DMS 273 (cell line): ENCODE measurements around the gene ZCCHC7.
"Not testable (repeated sequence)": the region's sequence is repeated elsewhere in the genome, so short reads cannot be mapped to it uniquely, and the experiment has no call there.

Source experiments
- DNase-seq: peaks from one replicate; lab custom pipeline; 2025; ENCODE audit not compliant: unreplicated experiment; lab: John Stamatoyannopoulos, UW

Gene ZCCHC7

GRCh38 chr9:37291612-37292238 lies 171.4 kb downstream of the ZCCHC7 start:
- DNase-seq = not testable (repeated sequence)

- no peak for DNase-seq
Observed at GRCh38 chr9:37292896-37293295, 172.5 kb downstream of the ZCCHC7 start.

- peak; percentile 63 for DNase-seq
Observed at GRCh38 chr9:37293664-37294524, 173.5 kb downstream of the ZCCHC7 start.

- DNase-seq = no peak
Observed at GRCh38 chr9:37295178-37295577, 174.8 kb downstream of the ZCCHC7 start.

GRCh38 chr9:37295796-37296195 lies 175.4 kb downstream of the ZCCHC7 start:
- DNase-seq = peak; percentile 19

- no peak for DNase-seq
Observed at GRCh38 chr9:37297592-37297991, 177.2 kb downstream of the ZCCHC7 start.

- no peak for DNase-seq
Observed at GRCh38 chr9:37300620-37301019, 180.2 kb downstream of the ZCCHC7 start.

GRCh38 chr9:37301042-37301853 lies 180.9 kb downstream of the ZCCHC7 start:
- peak; percentile 31 for DNase-seq

- no peak for DNase-seq
Observed at GRCh38 chr9:37301854-37302172, 181.4 kb downstream of the ZCCHC7 start.

GRCh38 chr9:37302277-37302676 lies 181.9 kb downstream of the ZCCHC7 start:
- DNase-seq = peak; percentile 77

- DNase-seq = not testable (repeated sequence)
Observed at GRCh38 chr9:37303272-37303671, 182.9 kb downstream of the ZCCHC7 start.

GRCh38 chr9:37309136-37309535 lies 188.8 kb downstream of the ZCCHC7 start:
- peak; percentile 37 for DNase-seq

- no peak for DNase-seq
Observed at GRCh38 chr9:37311938-37312708, 191.7 kb downstream of the ZCCHC7 start.

- DNase-seq = peak; percentile 29
Observed at GRCh38 chr9:37324261-37324683, 203.9 kb downstream of the ZCCHC7 start.

- DNase-seq = peak; percentile 29
Observed at GRCh38 chr9:37324691-37325490, 204.5 kb downstream of the ZCCHC7 start.

- no peak for DNase-seq
Observed at GRCh38 chr9:37325778-37326177, 205.4 kb downstream of the ZCCHC7 start.

- DNase-seq = no peak
Observed at GRCh38 chr9:37327553-37327952, 207.2 kb downstream of the ZCCHC7 start.

GRCh38 chr9:37328556-37329227 lies 208.3 kb downstream of the ZCCHC7 start:
- no peak for DNase-seq

GRCh38 chr9:37329576-37329975 lies 209.2 kb downstream of the ZCCHC7 start:
- peak; percentile 50 for DNase-seq
